ENCODE data around the gene TDRD12. TPM values are rescaled to one million over a fixed set of nuclear protein-coding genes. Genes with fewer than 3 reads are reported as not detected.
A peak's percentile ranks its signal among the peaks of the same experiment; 100 is the strongest.

Gene TDRD12
- total RNA-seq, 2 donors from 2014 or later, result 0.41 to 9.8 TPM

DNA sequence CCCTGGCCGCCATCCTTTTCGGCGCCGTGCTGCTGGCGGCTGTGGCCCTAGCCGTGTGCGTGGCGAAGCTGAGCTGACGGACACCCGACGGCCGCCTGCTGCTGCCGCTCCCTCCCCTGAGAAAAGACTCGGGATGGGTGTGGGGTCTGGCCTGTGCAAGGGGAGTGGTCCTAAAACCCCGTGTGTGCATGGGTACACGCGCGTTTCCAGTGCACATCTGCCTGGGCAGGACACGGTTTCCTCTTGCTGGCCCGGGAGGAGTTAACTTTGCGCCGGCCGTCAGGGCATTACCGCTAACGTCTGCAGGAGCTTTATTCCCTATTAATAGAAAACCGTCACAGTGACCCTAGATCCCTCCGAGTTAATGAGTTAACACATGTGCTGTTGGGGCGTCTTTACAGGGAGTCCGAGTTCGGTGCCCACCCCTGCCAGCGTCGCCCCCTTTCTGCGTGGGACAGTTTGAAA lies 42.6 kb upstream of the TDRD12 start:
- Histone ChIP-seq H3K36me3 (no peaks in the 10 kb centered on the region), H3K9me3 (no peaks in the 10 kb centered on the region), H3K4me1 (replicated peaks) (peaks cover 3% of the 10 kb centered on the region), H3K4me3 (peak overlapping the region in 1 of 2 donors; percentile 94), H3K27ac (no peak overlapping the region), H3K27me3 (replicated peaks; ENCODE audit: insufficient read depth) (no peaks in the 10 kb centered on the region)
- intact Hi-C loops (cut with DNase I), result loop anchor here (10.0 kb wide), 2 partner anchors 272 to 332 kb away; partner anchors contain the start of genes DPY19L3 and ZNF507
- DNase-seq (ENCODE audit: low spot score), result no peak
- TF ChIP-seq POLR2A (IDR thresholded peaks at IDR 0.05), result no peak
- TF ChIP-seq CTCF (IDR thresholded peaks at IDR 0.05), result no peak
- no peak for TF ChIP-seq POLR2AphosphoS5 (IDR thresholded peaks at IDR 0.05)
- WGBS, result 23% methylated on average over 32 of the region's 33 CpGs

GRCh38 chr19:32677657-32678056 lies 41.9 kb upstream of the TDRD12 start:
- no peaks in the 10 kb centered on the region for H3K36me3 ChIP-seq
- TF ChIP-seq POLR2AphosphoS5 (IDR thresholded peaks at IDR 0.05), result no peak
- H3K4me1 ChIP-seq (replicated peaks), result peaks cover 3% of the 10 kb centered on the region
- intact Hi-C loops (cut with DNase I), result loop anchor here (10.0 kb wide), 2 partner anchors 273 to 333 kb away; partner anchors contain the start of genes DPY19L3 and ZNF507
- H3K27me3 ChIP-seq (replicated peaks; ENCODE audit: insufficient read depth), result no peaks in the 10 kb centered on the region
- no peak overlapping the region for H3K4me3 ChIP-seq
- WGBS, result 69% methylated on average over 9 of the region's 9 CpGs
- no peaks in the 10 kb centered on the region for H3K9me3 ChIP-seq
- no peak overlapping the region for H3K27ac ChIP-seq
- DNase-seq (ENCODE audit: low spot score), result no peak

- TF ChIP-seq POLR2AphosphoS5 (IDR thresholded peaks at IDR 0.05) (no peak), CTCF (IDR thresholded peaks at IDR 0.05) (no peak), POLR2A (IDR thresholded peaks at IDR 0.05) (no peak)
- Histone ChIP-seq H3K9me3 (no peaks in the 10 kb centered on the region), H3K4me3 (no peak overlapping the region), H3K27ac (no peak overlapping the region), H3K36me3 (no peaks in the 10 kb centered on the region), H3K4me1 (replicated peaks) (peaks cover 3% of the 10 kb centered on the region), H3K27me3 (replicated peaks; ENCODE audit: insufficient read depth) (no peaks in the 10 kb centered on the region)
- intact Hi-C loops (cut with DNase I), result no loop called here
- DNase-seq (ENCODE audit: low spot score), result no peak
- 87% methylated on average over 2 of the region's 2 CpGs for WGBS
Measured at GRCh38 chr19:32680986-32681385, 38.6 kb upstream of the TDRD12 start.

DNA sequence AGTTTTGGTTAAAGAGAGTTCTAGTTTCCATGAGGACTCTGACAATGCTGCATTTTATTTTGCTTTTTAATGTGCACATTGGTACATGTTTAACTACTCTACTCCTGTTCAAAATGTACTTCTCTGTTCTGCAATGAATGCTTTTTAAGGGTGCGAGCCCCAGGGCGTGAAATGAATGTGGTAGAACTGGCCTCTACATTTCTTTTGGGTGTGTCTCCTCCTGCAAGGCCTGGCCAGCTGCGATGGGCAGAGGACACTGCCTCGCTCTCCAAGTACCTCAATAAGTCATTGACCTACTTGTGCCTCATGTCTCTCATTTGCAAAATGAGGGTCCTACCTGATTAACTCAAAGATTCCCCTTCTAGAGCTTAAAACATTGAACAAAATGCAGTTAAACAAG lies 37.2 kb upstream of the TDRD12 start:
- no peaks in the 10 kb centered on the region for H3K36me3 ChIP-seq
- TF ChIP-seq POLR2A (IDR thresholded peaks at IDR 0.05) (no peak), POLR2AphosphoS5 (IDR thresholded peaks at IDR 0.05) (no peak), CTCF (IDR thresholded peaks at IDR 0.05) (no peak)
- H3K27me3 ChIP-seq (replicated peaks; ENCODE audit: insufficient read depth), result no peaks in the 10 kb centered on the region
- no peaks in the 10 kb centered on the region for H3K4me1 ChIP-seq (replicated peaks)
- no peak overlapping the region for H3K27ac ChIP-seq
- no peak overlapping the region for H3K4me3 ChIP-seq
- H3K9me3 ChIP-seq, result no peaks in the 10 kb centered on the region
- no peak for DNase-seq (ENCODE audit: low spot score)
- intact Hi-C loops (cut with DNase I), result no loop called here
- 67% methylated on average over 4 of the region's 4 CpGs for WGBS

- Histone ChIP-seq H3K27ac (no peak overlapping the region), H3K36me3 (no peaks in the 10 kb centered on the region), H3K4me3 (no peak overlapping the region), H3K27me3 (replicated peaks; ENCODE audit: insufficient read depth) (no peaks in the 10 kb centered on the region), H3K9me3 (no peaks in the 10 kb centered on the region), H3K4me1 (replicated peaks) (no peaks in the 10 kb centered on the region)
- WGBS, result 87% methylated on average over 6 of the region's 6 CpGs
- no peak for DNase-seq (ENCODE audit: low spot score)
- TF ChIP-seq POLR2A (IDR thresholded peaks at IDR 0.05) (no peak), POLR2AphosphoS5 (IDR thresholded peaks at IDR 0.05) (no peak), CTCF (IDR thresholded peaks at IDR 0.05) (no peak)
- intact Hi-C loops (cut with DNase I), result no loop called here
Measured at GRCh38 chr19:32686847-32687475, 32.6 kb upstream of the TDRD12 start.
